Mesothelial cell of epicardium (in vitro differentiated cells): ENCODE measurements around the gene FAM236D. TPM values are rescaled to one million over a fixed set of nuclear protein-coding genes. Genes with fewer than 3 reads are reported as not detected.

Source experiments
- total RNA-seq: library from RNA; stranded (reverse); gene quantifications from 3 replicates; pipeline ENCODE4 v1.2.1, GENCODE V29; 2021

Gene FAM236D
- total RNA-seq, 1 donor from 2014 or later: not detected

Other genes with a start within 250 kb of the FAM236D start
- 41.1 to 50.0 TPM (median 45.2 TPM) in 3 replicates for gene HDAC8, start 235.4 kb downstream of the FAM236D start, total RNA-seq
- 12.9 to 13.6 TPM (median 13.0 TPM) in 3 replicates for gene PHKA1, start 93.9 kb downstream of the FAM236D start, total RNA-seq
- gene DMRTC1B, start 31.3 kb downstream of the FAM236D start, total RNA-seq: 5.7 to 6.1 TPM (median 6.1 TPM) in 3 replicates
- gene FAM236B, start 25.6 kb downstream of the FAM236D start, total RNA-seq: not detected in 3 replicates
- gene FAM236C, start 104.4 kb upstream of the FAM236D start, total RNA-seq: not detected in 3 replicates
- not detected in 3 replicates for gene FAM236A, start 130.0 kb upstream of the FAM236D start, total RNA-seq
- gene DMRTC1, start 135.6 kb upstream of the FAM236D start, total RNA-seq: 0.65 to 2.1 TPM (median 0.88 TPM) in 3 replicates
- not detected in 3 replicates for gene PABPC1L2B, start 194.7 kb upstream of the FAM236D start, total RNA-seq